HG02759 (cell line): ENCODE results near the gene XRCC2.
"Not testable (repeated sequence)": the region's sequence is repeated elsewhere in the genome, so short reads cannot be mapped to it uniquely, and the experiment has no call there.

Source experiments
- ATAC-seq: cut with Tn5 transposase; IDR thresholded peaks from one replicate; pipeline ENCODE4 v1.9.1; 2021; ENCODE audit warnings: mild to moderate bottlenecking, moderate library complexity; ENCODE audit not compliant: unreplicated experiment

Gene XRCC2

DNA sequence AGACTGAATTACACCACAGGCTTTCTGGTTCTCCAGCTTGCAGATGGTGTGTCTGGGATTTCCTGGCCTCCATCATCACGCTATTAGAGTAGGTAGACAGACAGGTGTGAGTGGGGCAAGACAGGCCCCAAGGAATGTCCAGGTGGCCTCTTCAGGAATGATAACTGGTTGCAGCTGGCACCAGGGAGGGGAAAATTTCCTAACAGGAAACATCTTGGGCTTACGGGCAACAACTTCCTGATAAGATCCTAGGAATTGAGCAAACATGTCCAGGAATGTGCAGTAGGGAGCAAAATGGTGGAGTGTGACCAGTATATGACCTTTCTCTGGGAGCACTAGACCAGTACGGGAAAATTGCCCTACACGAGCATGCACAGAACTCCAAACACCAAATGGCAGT is 11.3 kb downstream of the XRCC2 start:
- ATAC-seq: no peak

DNA sequence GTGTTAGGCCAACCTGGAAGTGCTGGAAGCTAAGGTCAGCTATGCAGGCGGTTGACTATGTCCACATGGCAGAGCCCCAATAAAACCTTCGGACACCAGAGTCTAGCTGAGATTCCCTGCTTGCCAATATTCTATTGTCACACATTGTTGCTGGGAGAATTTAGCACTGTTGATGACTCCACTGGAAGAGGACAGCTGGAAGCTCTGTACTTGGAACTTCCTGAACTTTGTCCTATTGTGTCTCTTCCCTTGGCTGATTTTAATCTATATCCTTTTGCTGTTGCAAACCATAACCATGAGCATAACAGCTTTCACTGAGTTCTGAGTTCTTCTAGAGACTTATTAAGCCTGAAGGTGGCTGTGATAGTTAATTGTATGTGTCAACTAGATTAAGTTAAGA is 12.0 kb downstream of the XRCC2 start:
- no peak for ATAC-seq

DNA sequence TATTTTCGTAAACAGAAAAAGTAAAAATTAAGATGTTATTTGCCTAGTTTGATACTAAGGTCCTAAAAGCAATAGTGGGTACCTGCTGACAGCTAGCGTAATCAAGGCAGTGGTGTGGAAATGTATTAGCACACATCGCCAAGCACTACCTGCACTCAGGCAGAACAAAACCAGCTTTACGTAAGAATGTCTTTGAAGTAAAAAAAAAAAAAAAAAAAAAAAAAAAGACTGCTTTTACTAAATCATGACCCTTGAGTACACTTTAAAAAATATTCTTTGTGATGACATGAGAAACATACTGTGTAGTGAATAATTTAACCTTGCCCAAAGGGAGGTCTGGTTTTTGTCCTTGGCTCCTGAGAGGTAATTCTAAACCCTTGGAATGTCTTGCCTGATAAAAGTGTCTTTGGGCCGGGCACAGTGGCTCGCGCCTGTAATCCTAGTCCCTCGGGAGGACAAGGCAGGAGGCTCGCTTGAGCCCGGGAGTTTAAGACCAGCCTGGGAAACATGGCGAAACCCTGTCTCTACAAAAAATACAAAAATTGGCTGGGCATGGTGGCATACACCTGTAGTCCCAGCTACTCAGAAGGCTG is 12.7 kb downstream of the XRCC2 start:
- no peak for ATAC-seq

DNA sequence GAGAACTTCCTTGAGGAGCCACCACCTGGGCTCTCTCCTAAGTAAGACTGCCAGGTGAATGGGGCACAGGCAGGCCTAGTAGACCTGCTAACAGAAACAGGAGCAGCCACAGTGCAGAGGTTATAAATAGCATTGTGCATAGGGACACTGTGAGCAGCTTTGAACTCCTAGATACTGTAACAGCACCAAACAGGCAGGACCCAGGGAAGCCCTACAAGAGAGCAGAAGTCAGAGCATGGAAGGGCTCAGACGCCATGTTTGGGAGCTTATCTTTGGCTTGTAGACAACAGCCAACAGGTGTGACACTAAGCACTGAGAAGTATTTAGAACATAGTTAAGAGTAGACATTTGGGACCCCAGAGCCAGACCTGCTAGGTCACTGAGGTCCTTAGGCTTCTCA is 14.5 kb downstream of the XRCC2 start:
- no peak for ATAC-seq

DNA sequence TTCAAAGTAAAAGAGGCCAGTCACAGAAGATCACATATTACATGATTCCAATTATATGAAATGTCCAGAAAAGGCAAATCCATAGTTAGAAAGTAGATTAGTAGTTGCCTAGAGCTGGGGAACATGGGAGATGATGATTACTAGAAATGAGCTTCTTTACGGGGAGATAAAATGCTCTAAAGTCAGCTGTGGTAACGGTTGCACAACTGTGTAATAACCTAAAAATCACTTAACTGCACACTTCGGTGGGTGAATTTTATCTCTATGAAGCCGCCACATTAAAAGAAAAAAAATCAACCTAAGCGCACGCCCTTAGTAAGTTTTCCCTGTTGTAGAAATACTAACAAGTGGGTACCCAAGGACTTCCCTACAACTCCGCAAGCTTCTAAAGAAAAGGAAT is 15.9 kb downstream of the XRCC2 start:
- ATAC-seq: no peak

DNA sequence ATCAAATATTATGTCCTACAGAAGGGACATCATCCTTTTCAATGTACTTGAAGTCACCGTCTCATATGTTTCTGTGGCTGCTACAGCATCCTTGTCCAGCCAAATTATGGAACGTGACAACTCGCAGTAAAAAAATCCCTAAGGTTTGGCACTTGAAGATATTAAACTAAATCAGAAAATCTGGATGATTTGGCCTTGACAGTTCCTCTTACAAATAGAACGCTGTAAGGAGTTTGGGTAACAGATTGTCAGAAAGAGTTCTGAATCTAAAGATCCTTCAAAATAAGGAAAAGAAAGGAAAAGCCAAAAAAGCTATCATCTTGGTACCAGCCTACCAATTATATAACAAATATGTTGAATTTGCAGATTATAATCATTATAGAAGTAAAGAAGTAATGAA is 21.0 kb downstream of the XRCC2 start:
- no peak for ATAC-seq

DNA sequence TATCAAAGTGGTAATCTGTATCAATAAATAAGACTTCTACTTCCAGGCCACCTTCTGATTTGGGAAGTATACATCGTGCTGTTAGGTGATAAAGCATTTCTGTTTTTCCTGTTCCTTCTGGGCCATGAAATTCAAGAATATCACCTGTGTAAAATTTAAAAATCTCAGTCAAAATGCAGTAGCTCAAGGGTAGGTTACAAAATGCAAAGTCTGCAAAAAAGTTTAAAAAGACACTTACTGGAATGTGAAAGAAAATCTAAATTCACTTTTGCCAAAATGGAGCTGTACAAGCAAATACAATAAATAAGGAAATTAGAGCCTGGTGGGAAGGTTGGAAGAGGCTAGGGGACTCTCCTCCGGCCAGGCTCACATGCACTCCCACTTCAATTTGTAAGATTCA is 26.7 kb downstream of the XRCC2 start:
- no peak for ATAC-seq

DNA sequence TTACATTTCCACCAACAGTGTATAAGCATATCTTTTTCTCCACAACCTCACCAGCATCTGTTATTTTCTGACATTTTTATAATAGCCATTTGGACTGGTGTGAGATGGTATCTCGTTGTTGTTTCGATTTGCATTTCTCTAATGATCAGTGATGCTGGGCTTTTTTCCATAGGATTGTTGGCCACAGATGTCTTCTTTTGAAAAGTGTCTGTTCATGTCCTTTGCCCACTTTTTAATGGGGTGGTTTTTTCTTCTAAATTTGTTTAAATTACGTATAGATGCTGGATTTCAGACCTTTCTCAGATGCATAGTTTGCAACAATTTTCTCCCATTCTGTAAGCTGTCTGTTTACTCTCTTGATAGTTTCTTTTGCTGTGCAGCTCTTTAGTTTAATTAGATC is 28.9 kb downstream of the XRCC2 start:
- no peak for ATAC-seq

DNA sequence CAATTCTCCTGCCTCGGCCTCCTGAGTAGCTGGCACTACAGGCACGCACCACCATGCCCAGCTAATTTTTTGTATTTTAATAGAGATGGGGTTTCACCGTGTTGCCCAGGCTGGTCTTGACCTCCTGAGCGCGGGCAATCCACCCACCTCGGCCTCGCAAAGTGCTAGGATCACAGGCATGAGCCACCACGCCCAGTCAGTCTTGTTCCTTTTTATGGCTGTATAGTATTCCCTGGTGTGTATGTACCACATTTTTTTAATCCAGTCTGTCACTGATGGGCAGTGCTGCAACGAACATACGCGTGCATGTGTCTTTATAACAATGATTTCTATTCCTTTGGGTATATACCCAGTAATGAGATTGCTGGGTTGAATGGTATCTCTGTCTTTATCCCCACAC is 29.4 kb downstream of the XRCC2 start:
- not testable (repeated sequence) for ATAC-seq

DNA sequence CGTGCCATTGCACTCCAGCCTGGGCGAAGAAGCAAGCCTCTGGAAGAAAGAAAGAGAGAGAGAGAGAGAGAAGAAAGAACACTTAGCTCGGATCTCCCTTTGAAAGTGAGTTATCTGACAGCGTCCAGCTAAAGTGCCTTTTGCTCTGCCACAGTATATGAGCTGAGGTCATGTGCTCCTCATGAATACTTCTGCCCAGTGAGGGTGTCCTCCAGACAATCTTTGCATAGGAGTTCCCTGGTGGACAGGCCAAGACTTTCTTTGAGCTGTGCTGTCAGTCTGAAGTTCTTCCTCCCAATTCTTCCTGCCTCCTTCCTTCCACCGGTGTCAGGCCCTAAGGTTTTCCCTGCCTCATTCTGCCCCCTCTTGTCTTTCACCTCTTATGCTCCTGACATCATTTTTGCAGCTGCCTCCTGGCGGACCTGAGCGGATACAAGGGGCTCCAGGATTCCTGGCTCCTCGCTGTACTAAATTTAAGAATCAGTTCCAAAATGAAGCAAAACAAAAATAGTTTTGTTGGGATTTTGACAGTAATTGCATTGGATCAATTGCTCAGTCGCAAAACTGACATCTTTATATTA is 31.9 kb downstream of the XRCC2 start:
- no peak for ATAC-seq

DNA sequence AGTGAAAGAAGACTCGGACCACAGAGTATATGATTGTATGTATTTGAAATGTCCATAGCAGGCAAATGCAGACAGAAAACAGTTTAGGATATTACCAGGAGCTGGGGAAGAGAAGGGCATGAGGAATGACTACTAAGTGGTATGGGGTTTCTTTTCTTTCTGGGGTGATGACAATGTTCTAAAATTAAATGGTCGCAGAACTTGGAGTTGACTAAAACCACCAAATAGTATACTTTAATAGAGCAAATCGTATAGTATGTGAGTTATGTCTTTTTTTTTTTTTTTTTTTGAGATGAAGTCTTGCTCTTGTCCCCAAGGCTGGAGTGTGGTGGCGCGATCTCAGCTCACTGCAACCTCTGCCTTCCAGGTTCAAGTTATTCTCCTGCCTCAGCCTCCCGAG is 34.6 kb downstream of the XRCC2 start:
- no peak for ATAC-seq

DNA sequence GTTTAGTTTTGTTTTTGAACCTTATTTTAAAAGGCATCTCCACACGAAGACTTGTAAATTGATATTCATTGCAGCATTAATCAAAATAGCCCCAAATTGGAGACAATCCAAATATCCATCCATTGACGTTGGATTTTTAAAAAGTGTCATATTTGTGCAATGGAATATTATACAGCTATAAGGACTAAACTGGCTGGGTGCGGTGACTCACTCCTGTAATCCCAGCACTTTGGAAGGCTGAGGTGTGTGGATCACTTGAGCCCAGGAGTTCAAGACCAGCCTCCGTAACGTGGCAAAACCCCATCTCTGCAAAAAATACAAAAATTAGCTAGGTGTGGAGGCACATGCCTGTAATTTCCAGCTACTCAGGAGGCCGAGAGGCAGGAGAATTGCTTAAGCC is 35.1 kb downstream of the XRCC2 start:
- no peak for ATAC-seq

DNA sequence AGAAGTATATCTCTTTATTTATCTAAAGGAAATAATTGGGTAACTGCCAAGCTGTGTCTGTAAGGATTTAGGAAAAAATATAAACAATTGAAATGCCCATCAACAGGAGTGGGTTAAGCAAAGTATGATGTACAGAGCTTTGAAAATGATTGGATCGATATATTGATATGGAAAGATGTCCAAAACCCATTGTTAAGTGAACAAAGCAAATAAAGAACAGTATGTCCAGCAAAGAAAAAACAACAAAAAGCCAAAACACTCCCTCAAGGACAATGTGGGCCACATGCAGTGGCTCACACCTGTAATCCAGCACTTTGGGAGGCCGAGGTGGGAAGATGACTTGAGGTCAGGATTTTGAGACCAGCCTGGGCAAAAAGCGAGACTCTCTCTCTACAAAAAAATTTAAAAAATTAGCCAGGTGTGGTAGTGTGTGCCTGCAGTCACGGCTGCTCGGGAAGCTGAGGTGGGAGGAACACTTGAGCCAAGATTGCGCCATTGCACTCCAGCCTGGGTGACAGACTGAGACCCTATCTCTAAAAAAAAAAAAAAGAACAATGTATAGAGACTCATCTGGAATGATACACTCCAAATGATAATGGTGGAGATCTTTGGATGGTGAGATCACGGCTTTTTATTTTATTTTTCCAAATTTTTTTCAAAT is 37.9 kb downstream of the XRCC2 start:
- no peak for ATAC-seq

DNA sequence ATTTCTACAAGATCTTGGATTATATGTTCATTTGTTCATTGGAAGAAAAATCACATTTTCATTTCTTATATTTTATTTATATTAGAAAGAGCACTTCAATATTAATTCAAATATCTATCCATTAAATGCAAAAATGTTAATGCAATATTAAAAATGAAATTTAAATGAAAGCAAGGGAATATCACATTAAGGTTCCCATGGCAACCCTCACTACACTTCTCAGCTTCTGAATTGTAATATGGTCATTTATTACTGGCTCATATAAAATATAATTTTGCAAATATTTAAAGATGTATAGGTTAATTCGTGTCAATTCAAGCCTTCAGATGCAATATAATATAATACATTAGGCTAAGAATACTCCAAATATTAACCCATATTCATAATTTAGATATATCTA is 38.8 kb downstream of the XRCC2 start:
- no peak for ATAC-seq

DNA sequence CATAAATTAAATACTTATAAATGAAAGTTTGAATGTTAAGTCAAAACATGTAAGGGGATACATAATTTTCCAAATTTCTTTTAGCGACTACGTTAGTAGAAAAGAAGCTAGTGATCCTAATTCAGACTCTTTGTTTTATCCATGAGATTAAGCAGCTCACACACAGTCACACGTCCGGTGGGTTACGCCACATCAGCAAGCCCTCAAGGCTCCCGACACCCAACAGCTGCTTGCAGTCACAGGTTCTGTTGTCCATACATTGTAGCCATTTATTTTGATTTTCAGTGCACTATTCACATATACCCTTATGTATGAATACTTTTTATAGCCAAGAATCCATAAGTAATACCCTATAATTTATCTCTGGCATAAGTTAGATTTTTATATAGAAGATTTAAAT is 39.5 kb downstream of the XRCC2 start:
- no peak for ATAC-seq

DNA sequence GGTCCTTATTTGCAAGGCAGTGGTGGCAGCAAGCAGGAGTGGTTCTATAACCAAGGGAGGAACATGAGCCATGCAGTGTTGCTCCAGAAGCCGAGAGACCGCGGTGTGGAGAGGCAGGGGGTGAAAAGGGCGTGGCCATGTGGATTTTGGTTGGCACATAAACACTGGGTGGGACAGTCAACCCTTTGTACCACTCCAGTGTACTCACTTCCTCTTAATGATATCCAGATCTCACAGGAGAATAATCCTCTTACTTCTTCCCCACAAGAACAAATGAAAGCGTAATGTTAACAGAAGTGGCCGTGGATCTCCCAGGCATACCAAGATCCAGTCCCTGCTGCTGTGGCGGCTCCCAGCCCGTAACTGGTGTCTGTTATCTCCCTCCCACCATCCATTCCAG is 42.4 kb downstream of the XRCC2 start:
- no peak for ATAC-seq

DNA sequence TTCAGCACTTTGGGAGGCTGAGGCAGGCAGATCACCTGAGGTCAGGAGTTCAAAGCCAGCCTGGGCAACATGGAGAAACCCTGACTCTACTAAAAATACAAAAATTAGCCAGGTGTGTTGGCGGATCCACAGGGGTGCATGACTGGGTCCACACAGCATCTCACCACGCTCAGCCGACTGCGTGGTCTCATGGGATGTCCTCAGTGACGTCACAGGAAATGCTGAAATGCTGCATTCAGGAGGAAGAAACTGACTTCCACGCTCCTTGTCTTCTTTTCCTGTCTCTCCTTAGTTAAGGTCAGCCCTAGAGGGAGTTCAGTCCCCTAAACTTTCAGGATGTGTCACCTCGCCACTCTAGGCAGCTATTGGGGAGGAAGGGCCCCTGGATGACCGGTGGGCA is 42.9 kb downstream of the XRCC2 start:
- no peak for ATAC-seq

DNA sequence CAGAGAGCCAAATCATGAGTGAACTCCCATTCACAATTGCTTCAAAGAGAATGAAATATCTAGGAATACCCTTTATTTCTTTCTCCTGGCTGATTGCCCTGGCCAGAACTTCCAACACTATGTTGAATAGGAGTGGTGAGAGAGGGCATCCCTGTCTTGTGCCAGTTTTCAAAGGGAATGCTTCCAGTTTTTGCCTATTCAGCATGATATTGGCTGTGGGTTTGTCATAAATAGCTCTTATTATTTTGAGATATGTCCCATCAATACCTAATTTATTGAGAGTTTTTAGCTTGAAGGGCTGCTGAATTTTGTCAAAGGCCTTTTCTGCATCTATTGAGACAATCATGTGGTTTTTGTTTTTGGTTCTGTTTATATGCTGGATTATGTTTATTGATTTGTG is 47.2 kb downstream of the XRCC2 start:
- ATAC-seq: not testable (repeated sequence)

DNA sequence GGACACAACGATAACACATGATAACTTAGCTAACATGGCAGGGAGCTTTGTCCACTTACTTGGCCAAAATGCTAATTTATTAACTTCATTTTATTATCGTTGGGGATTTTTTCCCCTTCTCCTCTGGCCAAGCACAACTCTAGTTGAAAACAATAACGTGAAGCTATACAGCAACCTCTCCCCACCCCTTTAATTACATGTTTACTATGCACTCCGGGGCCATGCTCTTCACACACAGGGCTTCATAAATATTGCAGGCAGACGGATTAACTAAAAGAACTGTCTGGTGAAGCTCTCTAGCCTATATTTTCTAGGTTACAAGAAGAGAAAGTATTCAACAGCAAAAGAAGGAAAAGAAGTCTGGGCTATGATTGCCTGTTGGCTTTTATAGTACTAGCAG is 51.7 kb downstream of the XRCC2 start:
- no peak for ATAC-seq

DNA sequence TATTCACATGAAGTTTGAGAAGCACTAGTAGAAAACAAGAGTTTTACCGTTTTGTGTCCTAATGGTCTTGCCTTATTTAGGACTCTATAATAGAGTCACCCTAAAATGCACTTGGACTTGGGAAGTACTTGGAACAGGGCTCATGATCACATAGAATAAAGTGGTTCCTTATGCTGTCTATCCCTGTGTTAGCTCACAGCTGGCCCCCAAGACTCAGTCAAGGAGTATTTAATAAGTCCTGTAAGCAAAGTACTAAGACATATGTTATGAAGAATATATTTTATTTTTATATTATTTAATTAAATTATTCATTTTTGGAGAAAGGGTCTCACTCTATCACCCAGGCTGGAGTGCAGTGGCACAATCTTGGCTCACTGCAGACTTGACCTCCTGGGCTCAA is 54.5 kb downstream of the XRCC2 start:
- ATAC-seq: no peak

DNA sequence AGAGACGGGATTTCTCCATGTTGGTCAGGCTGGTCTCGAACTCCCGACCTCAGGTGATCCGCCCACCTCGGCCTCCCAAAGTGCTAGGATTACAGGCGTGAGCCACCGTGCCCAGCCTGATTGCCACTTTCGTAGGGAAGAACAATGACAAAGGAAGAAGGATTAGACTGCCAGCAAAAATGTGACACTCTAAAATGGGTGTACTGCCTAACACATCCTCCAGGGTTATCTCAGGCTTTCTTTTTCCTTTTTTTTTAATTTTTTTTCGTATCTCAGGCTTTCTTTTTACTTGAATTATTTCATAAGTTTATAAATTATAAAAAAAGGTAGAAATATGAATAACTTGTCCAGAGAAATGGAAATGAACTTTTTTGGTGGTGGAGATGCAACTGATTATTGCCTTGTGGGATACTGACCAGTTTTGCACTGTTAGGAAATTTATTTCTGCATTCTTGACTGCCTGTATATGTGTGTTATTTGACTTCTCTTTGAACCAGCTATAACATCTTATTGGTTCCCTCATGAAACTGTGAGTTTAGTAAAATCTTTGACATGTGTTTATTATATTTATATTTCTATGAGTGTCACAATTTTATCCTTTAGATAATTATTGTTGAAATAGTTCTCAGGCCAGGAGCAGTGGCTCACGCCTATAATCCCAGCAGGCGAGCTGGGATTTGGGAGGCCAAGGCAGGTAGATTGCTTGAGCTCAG is 56.8 kb downstream of the XRCC2 start:
- no peak for ATAC-seq

DNA sequence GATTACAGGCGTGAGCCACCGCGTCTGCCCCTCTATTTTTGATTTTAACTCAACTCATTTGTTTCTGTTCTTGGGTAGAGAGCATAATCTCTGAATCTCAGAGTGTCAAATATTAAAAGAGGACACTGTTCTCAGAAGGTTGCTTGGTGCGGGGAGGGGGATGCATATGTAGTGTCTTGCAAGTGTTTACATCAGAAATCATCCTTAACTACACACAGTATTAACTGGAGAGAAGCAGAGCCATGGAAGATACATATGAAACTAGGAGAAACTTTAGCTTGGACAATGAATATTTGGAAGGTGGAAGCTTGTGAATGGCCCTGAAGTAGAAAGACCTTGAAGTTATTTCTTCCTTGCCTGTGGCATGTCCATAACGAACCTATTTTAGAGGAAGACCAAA is 57.5 kb downstream of the XRCC2 start:
- no peak for ATAC-seq
